Measurements from ENCODE around the gene NOD2.

NOD2 gene

DNA sequence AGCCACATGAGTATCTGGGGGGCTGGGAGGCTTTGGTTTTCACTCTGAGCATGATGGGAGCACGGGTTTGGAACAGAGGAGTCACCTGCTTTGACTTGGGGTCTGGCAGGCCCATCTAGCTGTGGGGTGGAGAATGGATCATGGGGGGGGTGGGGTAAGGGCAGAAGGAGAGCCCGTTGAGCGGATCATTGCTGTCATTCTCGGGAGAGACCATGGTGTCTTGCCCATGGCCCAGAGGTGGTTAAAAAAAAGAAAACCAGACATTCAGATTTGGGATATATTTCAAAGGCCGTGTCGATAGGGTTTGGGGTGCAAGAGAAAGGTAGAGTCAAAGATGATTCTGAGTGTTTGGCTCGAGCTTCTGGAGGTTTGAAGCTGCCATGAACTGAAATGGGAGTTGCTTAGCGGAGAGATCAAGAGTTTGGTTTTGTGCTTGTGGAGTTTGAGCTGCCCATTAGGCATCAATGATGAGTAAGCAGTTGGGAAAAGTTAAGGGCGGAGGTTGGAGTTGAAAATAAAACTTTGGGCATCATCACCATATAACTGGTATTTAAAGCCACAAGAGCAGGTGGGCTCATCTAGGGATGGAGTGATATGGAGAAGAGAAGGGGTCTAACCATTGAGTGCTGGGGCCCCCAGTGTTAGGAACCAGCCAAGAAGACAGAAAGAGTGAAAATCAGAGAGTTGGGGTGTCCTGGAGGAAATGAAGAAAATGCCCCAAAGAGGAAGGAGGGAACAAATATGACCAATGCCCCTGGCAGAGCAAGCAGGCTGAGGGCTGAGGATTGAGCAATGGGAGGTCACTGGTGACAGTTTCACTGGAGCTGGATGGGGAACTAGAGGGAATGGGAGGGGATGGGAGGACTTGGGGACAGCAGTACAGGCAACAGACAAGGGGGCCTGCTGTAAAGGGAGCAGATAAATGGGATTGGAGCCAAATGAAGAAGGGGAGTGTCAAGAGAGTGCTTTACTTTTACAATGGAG is 1.9 kb downstream of the NOD2 start:
- no peak for DNase-seq

DNA sequence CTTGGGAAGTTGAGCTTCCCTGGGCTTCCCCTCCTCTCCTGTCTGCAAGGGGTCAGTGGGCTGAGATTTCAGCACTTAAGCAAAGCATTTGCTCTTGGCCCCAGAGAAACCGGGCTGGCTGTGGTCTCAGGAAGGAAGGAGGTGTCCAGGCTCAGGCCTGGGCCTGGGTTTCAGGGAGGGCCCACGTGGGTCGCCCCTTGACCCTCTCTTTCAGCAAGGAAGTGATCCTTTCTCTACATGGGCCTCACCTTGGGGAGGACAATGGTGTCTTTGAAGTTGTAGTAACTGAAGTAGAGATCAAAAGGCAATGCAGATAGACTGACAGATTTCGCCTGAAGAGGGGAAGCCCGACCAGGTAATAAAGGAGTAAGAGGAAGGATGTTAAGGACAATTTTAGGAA is 2.7 kb downstream of the NOD2 start:
- DNase-seq, result no peak

DNA sequence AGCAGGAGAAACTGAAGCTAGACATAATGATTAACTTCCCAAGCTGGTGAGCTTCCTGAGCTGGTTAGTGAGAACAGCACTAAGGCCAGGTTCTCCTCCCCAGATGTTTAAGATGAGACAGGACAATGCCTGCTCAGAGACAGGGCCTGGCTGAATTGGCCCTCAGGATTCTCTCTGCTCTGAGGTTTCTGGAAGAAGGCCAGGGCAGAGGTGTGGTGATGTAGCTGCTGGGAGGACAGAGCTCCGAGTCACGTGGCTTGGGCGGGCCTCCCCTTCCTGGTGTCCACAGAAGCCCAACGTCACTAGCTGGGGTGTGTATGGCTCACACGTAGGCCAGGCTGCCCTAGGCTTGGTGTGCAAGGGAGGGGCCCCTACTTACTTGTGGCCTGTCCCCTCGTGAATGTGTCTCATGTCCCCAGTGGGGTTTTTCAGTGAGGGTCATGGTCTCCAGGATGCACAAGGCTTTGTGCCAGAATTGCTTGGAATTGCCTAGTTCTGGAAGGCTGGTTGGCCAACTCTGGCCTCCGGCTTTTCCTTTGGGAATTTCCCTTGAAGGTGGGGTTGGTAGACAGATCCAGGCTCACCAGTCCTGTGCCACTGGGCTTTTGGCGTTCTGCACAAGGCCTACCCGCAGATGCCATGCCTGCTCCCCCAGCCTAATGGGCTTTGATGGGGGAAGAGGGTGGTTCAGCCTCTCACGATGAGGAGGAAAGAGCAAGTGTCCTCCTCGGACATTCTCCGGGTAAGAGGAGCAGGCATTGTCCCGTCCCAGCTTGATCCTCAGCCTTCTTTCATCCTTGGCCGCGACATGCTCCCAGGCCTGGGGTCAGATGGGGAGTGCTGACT is 3.4 kb downstream of the NOD2 start:
- DNase-seq, result no peak

DNA sequence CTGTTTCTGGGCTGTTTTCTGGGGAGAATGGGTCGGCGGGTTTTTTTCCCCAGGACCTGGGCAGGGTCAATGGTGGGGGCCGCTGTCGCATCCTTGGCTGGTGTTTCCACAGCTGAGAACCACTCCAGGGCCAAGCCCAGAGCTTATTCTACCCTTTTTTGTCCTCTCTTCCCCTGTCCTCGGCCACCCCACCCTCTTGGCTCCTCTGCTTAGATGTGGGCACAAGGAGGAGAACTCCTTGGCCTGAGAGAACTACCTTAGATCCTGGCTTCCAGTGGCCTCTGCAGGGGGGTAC is 4.0 kb downstream of the NOD2 start:
- DNase-seq, result no peak

DNA sequence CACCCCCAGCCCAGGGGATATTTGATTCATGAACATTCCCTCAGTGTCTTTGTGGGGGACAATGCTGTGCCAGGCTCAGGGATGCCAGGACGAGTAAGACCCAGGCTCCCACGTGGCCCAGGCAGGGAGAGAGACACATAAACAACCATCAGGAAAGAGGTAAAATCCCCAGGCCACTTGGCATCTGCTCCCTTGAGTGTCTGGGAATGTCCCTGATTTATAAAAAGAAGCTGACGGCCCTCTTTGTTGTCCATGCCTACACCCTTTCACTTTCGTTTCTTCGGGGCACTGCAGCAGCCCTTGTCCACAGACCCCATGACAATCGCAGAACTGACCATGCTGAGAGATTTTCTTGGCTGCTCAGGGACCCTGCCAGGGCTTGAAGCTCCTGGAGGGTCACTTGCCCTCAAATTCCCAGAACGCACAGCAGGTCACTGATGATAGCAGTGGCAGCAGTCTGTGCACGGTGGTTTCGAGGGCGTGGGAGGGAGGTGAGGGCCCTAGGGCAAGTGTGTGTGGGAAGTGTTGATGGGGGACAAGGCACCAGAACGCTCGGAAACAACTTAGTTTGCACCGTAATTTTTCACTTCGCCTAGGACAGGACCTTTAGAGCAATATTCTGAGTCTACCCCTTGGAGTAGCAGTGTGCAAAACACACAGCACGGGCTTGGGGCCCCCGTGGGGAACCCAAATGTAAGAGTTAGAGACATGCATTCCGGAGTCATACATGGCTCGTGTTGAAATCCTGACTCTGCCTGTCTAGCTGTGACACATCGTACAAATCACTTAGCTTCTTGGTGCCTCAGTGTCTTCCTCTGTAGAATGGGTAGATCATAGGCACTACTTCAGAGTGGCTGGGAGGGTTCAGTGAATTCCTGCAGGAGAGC is 4.7 kb downstream of the NOD2 start:
- no peak for DNase-seq

DNA sequence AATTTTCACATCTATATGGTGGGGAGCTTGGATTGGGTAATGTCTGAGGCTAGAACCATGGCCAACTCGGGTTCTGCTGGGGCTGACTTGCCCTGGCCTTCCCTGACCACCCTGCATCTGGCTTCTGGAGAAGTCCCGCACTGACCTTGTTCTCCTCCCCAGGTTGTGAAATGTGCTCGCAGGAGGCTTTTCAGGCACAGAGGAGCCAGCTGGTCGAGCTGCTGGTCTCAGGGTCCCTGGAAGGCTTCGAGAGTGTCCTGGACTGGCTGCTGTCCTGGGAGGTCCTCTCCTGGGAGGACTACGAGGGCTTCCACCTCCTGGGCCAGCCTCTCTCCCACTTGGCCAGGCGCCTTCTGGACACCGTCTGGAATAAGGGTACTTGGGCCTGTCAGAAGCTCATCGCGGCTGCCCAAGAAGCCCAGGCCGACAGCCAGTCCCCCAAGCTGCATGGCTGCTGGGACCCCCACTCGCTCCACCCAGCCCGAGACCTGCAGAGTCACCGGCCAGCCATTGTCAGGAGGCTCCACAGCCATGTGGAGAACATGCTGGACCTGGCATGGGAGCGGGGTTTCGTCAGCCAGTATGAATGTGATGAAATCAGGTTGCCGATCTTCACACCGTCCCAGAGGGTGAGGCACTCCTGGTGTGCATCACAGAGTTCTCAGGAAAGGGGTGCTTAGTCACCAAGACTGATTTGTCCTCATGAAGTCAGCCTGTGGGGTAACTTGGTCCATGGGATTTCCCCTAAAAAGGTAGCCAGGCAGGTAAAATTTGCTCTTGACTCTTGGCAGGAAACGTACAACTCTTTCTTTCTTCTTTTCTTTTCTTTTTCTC is 6.1 kb downstream of the NOD2 start:
- no peak for DNase-seq

DNA sequence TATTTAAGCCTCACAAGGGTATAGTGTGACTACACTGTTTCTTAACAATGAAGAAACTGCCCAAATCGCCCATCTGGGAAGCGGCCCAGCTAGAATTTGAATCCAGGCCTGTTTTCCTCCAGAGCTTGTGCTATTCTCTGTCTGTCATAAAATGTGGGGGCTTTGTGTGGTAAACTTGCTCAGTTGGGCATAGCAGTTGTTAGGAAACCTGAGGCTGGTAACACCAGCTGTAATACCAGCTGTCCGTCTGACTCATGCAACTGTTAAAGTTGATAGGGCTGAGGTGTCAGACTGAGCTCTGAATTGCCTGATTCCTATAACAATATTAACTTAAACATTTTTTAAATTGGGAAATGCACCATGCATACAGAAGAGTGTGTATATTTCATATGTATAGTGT is 9.3 kb downstream of the NOD2 start:
- DNase-seq, result no peak

DNA sequence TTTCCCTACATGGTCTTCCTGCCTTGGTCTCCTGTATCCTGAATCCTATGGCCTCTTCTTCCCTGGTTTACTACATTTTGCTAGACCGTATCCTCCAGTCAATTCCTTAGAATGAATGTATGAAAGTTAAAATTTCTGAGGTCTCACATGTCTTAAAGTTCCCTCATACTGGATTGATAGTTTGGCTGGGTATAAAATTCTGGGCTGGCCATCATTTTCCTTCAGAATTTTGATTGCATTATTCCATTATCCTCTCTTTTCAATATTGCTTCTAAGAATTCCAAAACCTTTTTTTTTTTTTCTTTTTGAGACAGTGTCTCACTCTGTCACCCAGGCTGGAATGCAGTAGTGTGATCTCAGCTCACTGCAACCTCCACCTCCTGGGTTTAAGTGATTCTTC is 10.8 kb downstream of the NOD2 start:
- no peak for DNase-seq

DNA sequence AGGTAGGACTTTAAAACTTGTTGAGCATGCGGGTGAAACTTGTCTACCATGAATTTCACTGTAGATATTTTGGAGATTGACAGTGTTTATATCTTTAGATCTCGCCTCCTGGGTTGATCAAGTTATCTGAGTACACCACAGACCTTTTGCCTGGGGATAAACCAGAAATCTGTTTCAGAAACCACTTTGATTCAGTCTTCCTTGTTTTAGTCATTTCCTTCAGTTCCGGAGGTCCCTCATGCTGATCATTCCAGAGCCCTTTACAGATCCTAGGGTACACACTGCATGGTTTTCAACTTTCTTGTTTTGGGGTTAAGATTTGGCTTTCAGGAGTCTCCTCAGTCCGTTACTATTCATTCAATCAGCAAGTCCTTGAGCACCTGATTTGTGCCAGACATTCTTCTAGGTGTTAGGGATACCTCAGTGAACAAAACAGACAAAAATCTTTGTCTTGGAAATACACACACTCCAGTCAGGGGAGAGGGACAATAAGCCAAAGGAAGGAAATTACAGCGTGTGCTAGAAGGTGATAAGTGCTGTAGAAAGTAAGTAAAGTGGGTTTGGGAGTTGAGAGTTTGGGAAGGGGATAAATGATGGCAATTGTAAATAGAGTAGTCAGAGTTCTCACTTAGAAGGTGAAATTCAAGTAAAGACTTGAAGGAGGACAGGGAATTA is 12.2 kb downstream of the NOD2 start:
- DNase-seq, result no peak

DNA sequence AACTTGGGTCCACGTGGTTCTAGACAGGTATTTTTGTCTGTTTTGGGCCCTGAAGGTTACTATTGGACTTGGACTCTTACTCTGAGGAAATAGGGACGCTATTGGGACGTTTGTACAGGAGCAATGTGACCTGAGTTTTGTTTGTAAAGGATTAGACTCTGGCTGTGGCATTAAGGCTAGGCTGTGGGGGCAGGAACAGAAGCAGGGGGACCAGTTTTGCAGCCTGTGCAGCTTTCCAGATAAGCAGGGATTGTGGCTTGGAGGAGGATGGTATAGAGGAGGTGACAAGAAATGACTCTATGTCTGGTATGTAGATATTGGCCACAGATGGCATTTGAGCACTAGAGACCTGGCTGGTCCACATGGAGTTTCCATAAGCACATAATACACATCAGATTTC is 12.8 kb downstream of the NOD2 start:
- DNase-seq, result no peak

DNA sequence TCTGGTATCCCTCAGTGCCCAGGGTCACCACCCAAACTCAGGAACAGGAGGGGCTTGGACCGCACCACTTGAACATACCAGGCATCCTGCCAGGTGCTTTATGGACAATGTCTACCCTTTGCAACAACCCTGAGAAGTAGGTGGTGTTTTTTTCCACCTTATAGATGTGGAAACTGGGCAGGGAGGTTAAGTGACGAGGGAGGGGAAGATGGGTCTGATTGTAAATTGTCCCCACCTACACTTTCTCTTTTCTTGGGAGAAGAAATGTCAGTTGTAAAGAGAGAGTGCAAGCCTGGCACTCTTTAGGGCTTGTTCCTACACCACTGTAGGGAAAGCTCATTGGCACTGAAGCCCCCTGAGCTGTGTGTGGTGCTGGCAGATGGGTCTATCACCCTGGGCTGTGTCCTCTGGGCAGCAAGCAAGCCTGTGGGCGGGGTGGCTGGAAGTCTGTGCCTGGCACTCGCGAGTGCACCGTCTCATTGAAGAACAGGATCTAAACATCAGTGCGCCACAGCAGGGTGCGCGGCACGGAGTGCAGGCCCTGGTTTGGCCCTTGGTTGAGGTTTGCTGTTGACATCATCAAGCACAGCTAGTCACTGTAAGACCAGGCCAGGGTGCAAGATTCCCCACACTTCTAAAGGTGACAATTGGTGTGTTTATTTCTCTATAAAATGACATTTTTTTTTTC is 15.1 kb downstream of the NOD2 start:
- no peak for DNase-seq

DNA sequence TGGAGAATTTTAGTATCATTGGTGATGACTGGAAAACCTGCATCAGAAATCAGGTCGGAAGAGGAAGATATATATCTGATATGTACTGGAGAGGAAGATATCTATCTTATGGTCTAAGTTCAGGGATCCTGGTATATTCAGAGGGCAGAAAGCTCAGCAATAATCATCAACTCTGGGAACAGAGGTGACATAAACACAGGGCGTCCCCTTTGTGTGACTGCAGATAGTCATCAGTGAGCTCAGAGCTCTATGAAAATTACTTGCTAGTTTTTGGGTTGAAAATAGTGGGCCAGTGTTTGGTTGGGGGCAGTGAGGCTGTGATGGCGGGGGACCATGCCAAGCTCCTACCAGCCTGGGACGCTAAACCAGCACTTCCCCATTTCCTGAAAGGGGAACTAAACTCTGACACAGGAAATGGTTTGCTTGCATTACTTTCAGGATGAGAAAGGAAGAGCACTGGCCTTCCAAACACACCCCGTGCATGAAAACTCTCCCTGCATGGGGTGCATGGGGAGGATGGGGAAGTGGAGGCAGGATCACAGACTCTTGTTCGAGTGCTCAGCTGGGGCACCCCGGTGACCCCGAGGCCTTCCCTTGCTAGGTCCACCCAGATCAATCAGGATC is 15.8 kb downstream of the NOD2 start:
- DNase-seq, result no peak

DNA sequence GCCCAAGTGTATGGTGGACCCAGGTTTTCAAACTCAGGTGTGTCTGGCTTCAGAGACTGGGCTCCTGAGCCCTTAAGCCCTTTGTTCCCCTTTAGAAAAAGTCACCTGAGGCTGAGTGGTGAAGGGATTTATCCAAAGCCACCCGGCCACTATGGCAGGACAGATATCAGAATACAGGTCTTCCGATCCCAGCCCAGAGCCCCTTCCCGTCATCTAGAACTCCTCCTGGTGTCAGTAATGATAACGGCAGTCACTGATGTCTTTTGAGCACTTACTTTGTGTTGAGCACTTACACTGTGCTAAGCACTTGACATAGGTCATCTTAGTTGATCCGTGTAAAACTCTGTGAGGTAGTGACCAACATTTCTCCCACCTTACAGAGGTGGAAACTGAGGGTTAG is 16.6 kb downstream of the NOD2 start:
- no peak for DNase-seq

DNA sequence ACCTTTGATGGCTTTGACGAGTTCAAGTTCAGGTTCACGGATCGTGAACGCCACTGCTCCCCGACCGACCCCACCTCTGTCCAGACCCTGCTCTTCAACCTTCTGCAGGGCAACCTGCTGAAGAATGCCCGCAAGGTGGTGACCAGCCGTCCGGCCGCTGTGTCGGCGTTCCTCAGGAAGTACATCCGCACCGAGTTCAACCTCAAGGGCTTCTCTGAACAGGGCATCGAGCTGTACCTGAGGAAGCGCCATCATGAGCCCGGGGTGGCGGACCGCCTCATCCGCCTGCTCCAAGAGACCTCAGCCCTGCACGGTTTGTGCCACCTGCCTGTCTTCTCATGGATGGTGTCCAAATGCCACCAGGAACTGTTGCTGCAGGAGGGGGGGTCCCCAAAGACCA is 17.6 kb downstream of the NOD2 start:
- DNase-seq, result no peak

DNA sequence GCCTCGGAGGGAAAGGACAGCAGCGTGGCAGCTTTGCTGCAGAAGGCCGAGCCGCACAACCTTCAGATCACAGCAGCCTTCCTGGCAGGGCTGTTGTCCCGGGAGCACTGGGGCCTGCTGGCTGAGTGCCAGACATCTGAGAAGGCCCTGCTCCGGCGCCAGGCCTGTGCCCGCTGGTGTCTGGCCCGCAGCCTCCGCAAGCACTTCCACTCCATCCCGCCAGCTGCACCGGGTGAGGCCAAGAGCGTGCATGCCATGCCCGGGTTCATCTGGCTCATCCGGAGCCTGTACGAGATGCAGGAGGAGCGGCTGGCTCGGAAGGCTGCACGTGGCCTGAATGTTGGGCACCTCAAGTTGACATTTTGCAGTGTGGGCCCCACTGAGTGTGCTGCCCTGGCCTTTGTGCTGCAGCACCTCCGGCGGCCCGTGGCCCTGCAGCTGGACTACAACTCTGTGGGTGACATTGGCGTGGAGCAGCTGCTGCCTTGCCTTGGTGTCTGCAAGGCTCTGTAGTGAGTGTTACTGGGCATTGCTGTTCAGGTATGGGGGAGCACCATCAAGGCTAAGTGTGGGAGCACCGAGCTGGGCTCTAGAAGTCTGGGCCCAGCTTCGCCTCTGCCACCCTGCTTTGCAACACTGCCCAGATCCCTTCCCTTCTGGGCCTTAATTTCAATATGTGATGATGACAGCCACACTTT is 18.6 kb downstream of the NOD2 start:
- no peak for DNase-seq

DNA sequence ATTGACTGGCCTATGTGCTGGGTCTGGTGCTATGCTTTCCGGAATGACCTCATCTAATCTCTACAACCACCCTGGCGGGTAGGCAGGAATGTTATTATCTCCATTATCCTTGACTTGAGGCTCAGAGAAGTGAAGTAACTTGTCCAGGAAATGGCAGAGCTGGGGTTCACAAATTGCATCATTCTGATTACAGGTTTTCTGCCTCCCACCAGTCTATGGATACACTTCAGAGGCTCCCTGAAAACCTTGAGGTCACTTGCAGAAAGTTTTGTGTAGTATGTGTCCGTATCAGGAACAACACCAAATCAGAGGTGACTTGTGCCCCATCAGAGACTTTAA is 19.1 kb downstream of the NOD2 start:
- DNase-seq, result no peak

DNA sequence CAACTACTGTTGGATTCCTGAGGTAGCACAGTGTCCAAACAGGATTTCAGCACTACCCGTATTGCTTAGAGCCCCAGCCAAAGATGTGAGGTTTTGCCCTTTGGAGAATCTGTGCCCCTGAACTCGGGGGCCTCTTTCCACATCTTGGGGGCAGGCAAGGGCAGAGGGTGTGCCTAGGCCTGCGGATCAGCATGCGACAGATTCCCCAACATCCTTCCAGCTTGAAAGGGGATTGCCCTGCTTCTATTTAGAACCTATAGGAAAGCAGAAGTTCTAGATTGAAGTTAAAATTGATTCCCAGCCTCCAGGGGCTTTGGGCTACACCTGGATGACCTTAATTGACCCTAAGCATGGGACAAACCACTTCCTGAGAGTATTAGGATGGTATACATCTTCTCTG is 19.6 kb downstream of the NOD2 start:
- DNase-seq, result no peak

DNA sequence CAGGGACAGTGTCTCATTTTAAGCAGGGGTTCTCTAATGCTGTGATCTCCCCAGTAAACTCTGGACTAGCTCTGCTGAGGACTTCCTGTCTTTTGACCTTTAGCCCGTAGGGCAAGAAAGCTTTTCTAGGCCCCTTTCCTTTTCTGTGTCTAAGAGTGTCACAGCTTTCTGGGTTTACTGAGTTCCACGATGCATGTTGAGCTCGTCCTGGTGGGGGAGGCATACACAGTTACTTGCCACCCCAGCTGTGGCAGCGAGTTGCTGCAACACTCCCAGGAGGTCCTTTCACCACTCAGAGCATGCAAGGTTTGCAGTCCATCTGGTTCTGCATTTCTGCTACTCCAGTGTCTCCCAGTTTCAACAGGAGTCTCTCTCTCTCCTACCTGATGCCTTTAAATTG is 23.7 kb downstream of the NOD2 start:
- no peak for DNase-seq

DNA sequence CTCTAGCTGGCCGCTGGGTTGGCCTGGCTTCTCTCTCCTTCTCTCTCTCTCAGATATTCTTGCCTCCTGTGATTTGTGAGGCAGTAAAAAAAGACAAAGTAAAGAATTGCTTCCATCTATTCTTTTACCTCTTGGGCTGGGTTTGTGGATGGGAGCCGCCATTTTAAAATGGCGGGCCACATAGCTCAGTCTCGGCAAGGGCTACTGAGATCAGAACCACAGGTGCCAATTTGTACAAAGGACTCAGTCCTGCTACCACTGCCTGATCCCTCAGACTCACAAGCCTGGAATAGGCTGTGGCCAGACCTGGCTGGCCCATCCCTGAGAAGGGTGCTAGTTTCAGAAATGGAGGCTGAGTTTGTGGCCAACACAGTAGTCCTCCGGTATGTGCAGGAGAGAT is 24.1 kb downstream of the NOD2 start:
- DNase-seq, result no peak

Measured in stimulated activated naive CD4-positive, alpha-beta T cell (primary cell).